22Rv1 (cell line): ENCODE results near the gene PRRC2B.

Experiments used
- CTCF ChIP-seq: fragments of 450-650 bp; IDR thresholded peaks from 2 replicates; pipeline ENCODE4 v1.5.1; 2017; ENCODE audit warnings: mild to moderate bottlenecking
- ZFX ChIP-seq: fragments of 450-650 bp; IDR thresholded peaks from 2 replicates; pipeline ENCODE4 v1.6.1; 2017; ENCODE audit warnings: antibody characterized with exemption, borderline replicate concordance

DNA sequence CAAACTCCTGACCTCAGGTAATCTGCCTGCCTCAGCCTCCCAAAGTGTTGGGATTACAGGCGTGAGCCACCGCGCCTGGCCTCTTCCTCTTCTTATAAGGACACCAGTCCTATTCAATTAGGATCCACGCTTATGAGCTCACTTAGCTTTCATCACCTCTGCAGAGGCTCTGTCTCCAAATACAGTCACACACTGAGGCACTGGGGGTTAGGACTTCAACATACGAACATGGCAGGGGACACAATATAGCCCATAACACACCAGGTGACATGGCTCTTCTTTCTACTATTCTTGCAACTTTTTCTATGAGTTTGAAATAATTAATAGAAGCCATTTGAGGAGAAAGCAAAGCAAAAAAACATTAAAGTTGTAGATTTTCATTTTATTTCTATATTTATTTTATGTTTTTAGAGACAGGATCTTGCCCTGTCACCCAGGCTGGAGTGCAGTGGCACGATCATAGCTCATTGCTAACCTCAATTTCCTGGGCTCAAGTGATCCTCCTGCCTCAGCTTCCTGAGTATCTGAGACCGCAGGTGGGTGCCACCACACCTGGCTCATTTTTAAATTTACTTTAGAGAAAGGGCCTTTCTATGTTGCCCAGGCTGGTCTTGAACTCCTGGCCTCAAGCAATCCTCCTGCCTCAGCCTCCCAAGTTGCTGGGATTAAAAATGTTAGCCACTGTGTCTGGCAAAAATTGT lies 145.5 kb downstream of the PRRC2B start:
- TF ChIP-seq CTCF (no peak), ZFX (no peak)
